Esophagus squamous epithelium (tissue), 4 donors: ENCODE data around the gene TCERG1.

ENCODE experiments used
- POLR2A ChIP-seq, 4 donors: fragments of 450-650 bp; IDR thresholded peaks; one replicate each; pipeline ENCODE4 v1.6.1; 2017; ENCODE audit warnings: antibody characterized with exemption in 4 of 4, mild to moderate bottlenecking in 4 of 4, moderate library complexity in 3 of 4
- TF ChIP-seq, protein P1 (sequence below), 6 experiments: fragments of 450-650 bp in 4 of 6; fragments of 200-600 bp in 2 of 6; sonication (generic) in 2 of 6; IDR thresholded peaks; one replicate each; pipeline ENCODE4 v1.5.1; 2016 to 2019; ENCODE audit warnings: antibody characterized with exemption in 6 of 6, mild to moderate bottlenecking in 4 of 6, moderate library complexity in 4 of 6

DNA sequence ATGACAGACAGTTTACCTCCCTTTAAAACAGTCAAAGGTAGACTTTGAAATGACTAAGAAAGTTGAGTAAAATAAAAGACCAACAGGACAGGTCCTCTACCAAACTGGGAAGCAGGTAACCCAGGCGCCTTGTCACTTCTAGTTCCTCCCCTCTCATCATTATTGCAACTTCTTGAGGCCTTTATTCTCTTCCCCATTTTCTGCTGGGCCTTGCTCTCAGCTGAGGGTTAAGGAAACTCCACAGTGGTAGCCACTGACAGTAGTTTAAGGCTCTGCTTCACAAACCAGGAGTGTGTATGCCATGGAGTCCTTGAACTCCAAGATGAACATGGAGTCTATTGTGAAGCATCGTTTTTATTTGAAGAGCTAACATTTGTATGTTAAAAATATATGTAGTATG, 36.9 kb upstream of the TCERG1 start:
- TF ChIP-seq, protein P1, sequence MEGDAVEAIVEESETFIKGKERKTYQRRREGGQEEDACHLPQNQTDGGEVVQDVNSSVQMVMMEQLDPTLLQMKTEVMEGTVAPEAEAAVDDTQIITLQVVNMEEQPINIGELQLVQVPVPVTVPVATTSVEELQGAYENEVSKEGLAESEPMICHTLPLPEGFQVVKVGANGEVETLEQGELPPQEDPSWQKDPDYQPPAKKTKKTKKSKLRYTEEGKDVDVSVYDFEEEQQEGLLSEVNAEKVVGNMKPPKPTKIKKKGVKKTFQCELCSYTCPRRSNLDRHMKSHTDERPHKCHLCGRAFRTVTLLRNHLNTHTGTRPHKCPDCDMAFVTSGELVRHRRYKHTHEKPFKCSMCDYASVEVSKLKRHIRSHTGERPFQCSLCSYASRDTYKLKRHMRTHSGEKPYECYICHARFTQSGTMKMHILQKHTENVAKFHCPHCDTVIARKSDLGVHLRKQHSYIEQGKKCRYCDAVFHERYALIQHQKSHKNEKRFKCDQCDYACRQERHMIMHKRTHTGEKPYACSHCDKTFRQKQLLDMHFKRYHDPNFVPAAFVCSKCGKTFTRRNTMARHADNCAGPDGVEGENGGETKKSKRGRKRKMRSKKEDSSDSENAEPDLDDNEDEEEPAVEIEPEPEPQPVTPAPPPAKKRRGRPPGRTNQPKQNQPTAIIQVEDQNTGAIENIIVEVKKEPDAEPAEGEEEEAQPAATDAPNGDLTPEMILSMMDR (IDR thresholded peaks at IDR 0.05) = no peak
- TF ChIP-seq POLR2A (IDR thresholded peaks at IDR 0.05) = no peak
